Measurements from ENCODE around the gene AMN. TPM values are rescaled to one million over a fixed set of nuclear protein-coding genes. Genes with fewer than 3 reads are reported as not detected.

Gene AMN
- total and polyA plus RNA-seq, 9 donors = 0.21 to 11.7 (median 0.56) TPM

GRCh38 chr14:102905116-102906108, 17.1 kb upstream of the AMN start:
- Histone ChIP-seq H3K4me3 (ENCODE audit: low read length) (no peak overlapping the region), H3K27me3 (ENCODE audit: control insufficient read depth, insufficient read depth, low read length) (no peaks in the 10 kb centered on the region), H3K9me3 (replicated peaks; ENCODE audit: control insufficient read depth, low read depth, low read length) (no peaks in the 10 kb centered on the region), H3K36me3 (ENCODE audit: control insufficient read depth, insufficient read depth, low read length) (peaks cover 41% of the 10 kb centered on the region), H3K4me1 (ENCODE audit: control insufficient read depth, insufficient read depth, low read length) (peaks cover 2% of the 10 kb centered on the region), H3K27ac (ENCODE audit: low read length) (no peak overlapping the region)
- 97% methylated on average over 20 of the region's 38 CpGs for WGBS (ENCODE audit: insufficient coverage)
- DNase-seq = no peak

GRCh38 chr14:102906616-102907302, 15.7 kb upstream of the AMN start:
- H3K36me3 ChIP-seq (ENCODE audit: control insufficient read depth, insufficient read depth, low read length) = peaks cover 38% of the 10 kb centered on the region
- H3K4me1 ChIP-seq (ENCODE audit: control insufficient read depth, insufficient read depth, low read length) = peaks cover 2% of the 10 kb centered on the region
- no peak overlapping the region for H3K27ac ChIP-seq (ENCODE audit: low read length)
- 95% methylated on average over 24 of the region's 30 CpGs for WGBS (ENCODE audit: insufficient coverage)
- no peaks in the 10 kb centered on the region for H3K9me3 ChIP-seq (replicated peaks; ENCODE audit: control insufficient read depth, low read depth, low read length)
- DNase-seq = no peak
- no peaks in the 10 kb centered on the region for H3K27me3 ChIP-seq (ENCODE audit: control insufficient read depth, insufficient read depth, low read length)
- H3K4me3 ChIP-seq (ENCODE audit: low read length) = no peak overlapping the region

GRCh38 chr14:102907303-102907844, 15.1 kb upstream of the AMN start:
- H3K9me3 ChIP-seq (replicated peaks; ENCODE audit: control insufficient read depth, low read depth, low read length) = no peaks in the 10 kb centered on the region
- 97% methylated on average over 27 of the region's 33 CpGs for WGBS (ENCODE audit: insufficient coverage)
- no peaks in the 10 kb centered on the region for H3K27me3 ChIP-seq (ENCODE audit: control insufficient read depth, insufficient read depth, low read length)
- DNase-seq = no peak
- H3K36me3 ChIP-seq (ENCODE audit: control insufficient read depth, insufficient read depth, low read length) = peaks cover 38% of the 10 kb centered on the region
- H3K27ac ChIP-seq (ENCODE audit: low read length) = no peak overlapping the region
- no peak overlapping the region for H3K4me3 ChIP-seq (ENCODE audit: low read length)
- H3K4me1 ChIP-seq (ENCODE audit: control insufficient read depth, insufficient read depth, low read length) = peaks cover 2% of the 10 kb centered on the region

- Histone ChIP-seq H3K36me3 (ENCODE audit: control insufficient read depth, insufficient read depth, low read length) (peaks cover 33% of the 10 kb centered on the region), H3K4me1 (ENCODE audit: control insufficient read depth, insufficient read depth, low read length) (no peaks in the 10 kb centered on the region), H3K27me3 (ENCODE audit: control insufficient read depth, insufficient read depth, low read length) (no peaks in the 10 kb centered on the region), H3K27ac (ENCODE audit: low read length) (no peak overlapping the region), H3K4me3 (ENCODE audit: low read length) (no peak overlapping the region), H3K9me3 (replicated peaks; ENCODE audit: control insufficient read depth, low read depth, low read length) (no peaks in the 10 kb centered on the region)
- DNase-seq = no peak
- 95% methylated on average over 13 of the region's 23 CpGs for WGBS (ENCODE audit: insufficient coverage)
These were observed 14.3 kb upstream of the AMN start for GRCh38 chr14:102907980-102908730.

GRCh38 chr14:102908766-102909455, 13.6 kb upstream of the AMN start:
- H3K9me3 ChIP-seq (replicated peaks; ENCODE audit: control insufficient read depth, low read depth, low read length) = no peaks in the 10 kb centered on the region
- H3K27ac ChIP-seq (ENCODE audit: low read length) = no peak overlapping the region
- WGBS (ENCODE audit: insufficient coverage) = 91% methylated on average over 28 of the region's 29 CpGs
- peaks cover 25% of the 10 kb centered on the region for H3K36me3 ChIP-seq (ENCODE audit: control insufficient read depth, insufficient read depth, low read length)
- H3K4me1 ChIP-seq (ENCODE audit: control insufficient read depth, insufficient read depth, low read length) = no peaks in the 10 kb centered on the region
- no peak overlapping the region for H3K4me3 ChIP-seq (ENCODE audit: low read length)
- no peak for DNase-seq
- H3K27me3 ChIP-seq (ENCODE audit: control insufficient read depth, insufficient read depth, low read length) = no peaks in the 10 kb centered on the region

- Histone ChIP-seq H3K9me3 (replicated peaks; ENCODE audit: control insufficient read depth, low read depth, low read length) (no peaks in the 10 kb centered on the region), H3K27ac (ENCODE audit: low read length) (no peak overlapping the region), H3K36me3 (ENCODE audit: control insufficient read depth, insufficient read depth, low read length) (peaks cover 21% of the 10 kb centered on the region), H3K4me1 (ENCODE audit: control insufficient read depth, insufficient read depth, low read length) (no peaks in the 10 kb centered on the region), H3K4me3 (ENCODE audit: low read length) (no peak overlapping the region), H3K27me3 (ENCODE audit: control insufficient read depth, insufficient read depth, low read length) (no peaks in the 10 kb centered on the region)
- no peak for DNase-seq
- 79% methylated on average over 9 of the region's 10 CpGs for WGBS (ENCODE audit: insufficient coverage)
These were observed 13.0 kb upstream of the AMN start for GRCh38 chr14:102909462-102909861.

- Histone ChIP-seq H3K4me1 (ENCODE audit: control insufficient read depth, insufficient read depth, low read length) (no peaks in the 10 kb centered on the region), H3K36me3 (ENCODE audit: control insufficient read depth, insufficient read depth, low read length) (peaks cover 21% of the 10 kb centered on the region), H3K4me3 (ENCODE audit: low read length) (no peak overlapping the region), H3K27me3 (ENCODE audit: control insufficient read depth, insufficient read depth, low read length) (no peaks in the 10 kb centered on the region), H3K27ac (ENCODE audit: low read length) (no peak overlapping the region), H3K9me3 (replicated peaks; ENCODE audit: control insufficient read depth, low read depth, low read length) (no peaks in the 10 kb centered on the region)
- WGBS (ENCODE audit: insufficient coverage) = 79% methylated on average over 4 of the region's 10 CpGs
- DNase-seq = no peak
These were observed 12.6 kb upstream of the AMN start for GRCh38 chr14:102909911-102910310.

- Histone ChIP-seq H3K36me3 (ENCODE audit: control insufficient read depth, insufficient read depth, low read length) (peaks cover 17% of the 10 kb centered on the region), H3K4me1 (ENCODE audit: control insufficient read depth, insufficient read depth, low read length) (no peaks in the 10 kb centered on the region), H3K27me3 (ENCODE audit: control insufficient read depth, insufficient read depth, low read length) (no peaks in the 10 kb centered on the region), H3K9me3 (replicated peaks; ENCODE audit: control insufficient read depth, low read depth, low read length) (no peaks in the 10 kb centered on the region), H3K4me3 (ENCODE audit: low read length) (no peak overlapping the region), H3K27ac (ENCODE audit: low read length) (no peak overlapping the region)
- no peak for DNase-seq
- 72% methylated on average over 18 of the region's 21 CpGs for WGBS (ENCODE audit: insufficient coverage)
These were observed 12.0 kb upstream of the AMN start for GRCh38 chr14:102910442-102910841.

GRCh38 chr14:102911541-102911951, 10.9 kb upstream of the AMN start:
- DNase-seq = no peak
- Histone ChIP-seq H3K27ac (ENCODE audit: low read length) (no peak overlapping the region), H3K27me3 (ENCODE audit: control insufficient read depth, insufficient read depth, low read length) (no peaks in the 10 kb centered on the region), H3K4me1 (ENCODE audit: control insufficient read depth, insufficient read depth, low read length) (no peaks in the 10 kb centered on the region), H3K9me3 (replicated peaks; ENCODE audit: control insufficient read depth, low read depth, low read length) (no peaks in the 10 kb centered on the region), H3K36me3 (ENCODE audit: control insufficient read depth, insufficient read depth, low read length) (peaks cover 11% of the 10 kb centered on the region), H3K4me3 (ENCODE audit: low read length) (no peak overlapping the region)
- WGBS (ENCODE audit: insufficient coverage) = 63% methylated on average over 19 of the region's 19 CpGs

Data from muscle of leg (tissue), 11 donors.